ENCODE data around the gene MARCHF3.
"Not testable (repeated sequence)": the region's sequence is repeated elsewhere in the genome, so short reads cannot be mapped to it uniquely, and the experiment has no call there.

The MARCHF3 gene

GRCh38 chr5:126961128-126961527, 69.2 kb downstream of the MARCHF3 start:
- no peak overlapping the region for H3K4me3 ChIP-seq (ENCODE audit: low read depth, low read length)

DNA sequence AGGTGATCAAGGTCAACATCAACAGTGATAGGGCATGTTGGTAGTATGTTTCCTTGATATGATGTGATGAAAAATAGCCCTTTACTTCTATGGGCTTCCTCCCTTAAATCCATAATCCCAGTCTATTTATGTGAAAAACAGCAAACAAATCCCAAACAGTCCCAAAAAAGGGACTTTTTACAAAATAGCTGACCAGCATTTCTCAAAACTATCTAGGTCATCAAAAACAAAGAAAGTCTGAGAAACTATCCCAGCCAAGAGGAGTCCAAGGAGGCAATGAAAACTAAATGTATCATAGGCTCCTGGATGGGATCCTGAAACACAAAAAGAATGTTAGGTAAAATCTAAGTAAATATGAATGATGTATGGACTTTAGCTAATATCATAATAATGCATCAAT, 71.2 kb downstream of the MARCHF3 start:
- H3K4me3 ChIP-seq (ENCODE audit: low read depth, low read length) = no peak overlapping the region

- no peak overlapping the region for H3K4me3 ChIP-seq (ENCODE audit: low read depth, low read length)
These were observed 73.4 kb downstream of the MARCHF3 start for GRCh38 chr5:126956991-126957390.

DNA sequence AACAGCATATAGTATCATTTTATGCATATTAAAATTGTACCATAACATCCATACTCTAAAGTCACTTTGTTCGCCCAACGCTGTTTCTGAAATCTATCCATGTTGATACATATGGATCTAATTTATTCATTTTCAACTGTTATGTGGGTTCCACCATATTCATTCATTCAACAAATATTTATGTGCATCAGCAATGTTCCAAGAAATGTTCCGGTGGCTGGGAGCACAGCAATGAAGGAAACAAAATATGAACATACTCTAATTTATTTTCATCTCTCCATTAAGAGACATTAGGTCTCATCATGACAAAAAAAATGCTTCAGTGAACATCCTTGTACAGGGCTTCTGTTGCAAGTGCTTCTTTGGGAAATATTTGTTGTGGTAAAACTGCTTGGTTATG, 75.4 kb downstream of the MARCHF3 start:
- H3K4me3 ChIP-seq (ENCODE audit: low read depth, low read length) = no peak overlapping the region

GRCh38 chr5:126953640-126954039, 76.7 kb downstream of the MARCHF3 start:
- H3K4me3 ChIP-seq (ENCODE audit: low read depth, low read length) = no peak overlapping the region

GRCh38 chr5:126949475-126949874, 80.9 kb downstream of the MARCHF3 start:
- H3K4me3 ChIP-seq (ENCODE audit: low read depth, low read length) = no peak overlapping the region

GRCh38 chr5:126948453-126948852, 81.9 kb downstream of the MARCHF3 start:
- no peak overlapping the region for H3K4me3 ChIP-seq (ENCODE audit: low read depth, low read length)

DNA sequence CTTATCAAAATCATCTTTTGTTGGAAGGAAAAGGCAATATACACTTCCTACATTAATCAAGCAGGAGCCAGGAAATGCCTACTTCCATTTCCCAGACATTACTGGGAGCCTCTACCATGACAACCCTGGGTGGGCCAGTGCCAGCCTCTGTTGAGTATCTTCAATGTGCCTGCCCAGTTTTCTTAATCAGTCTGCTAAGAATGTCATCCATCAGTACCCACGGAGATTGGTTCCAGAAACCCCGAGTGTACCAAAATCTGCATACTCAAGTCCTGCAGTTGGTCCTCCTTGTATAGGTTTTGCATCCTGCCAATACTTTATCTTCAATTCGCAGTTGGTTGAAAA, 82.4 kb downstream of the MARCHF3 start:
- H3K4me3 ChIP-seq (ENCODE audit: low read depth, low read length) = no peak overlapping the region

DNA sequence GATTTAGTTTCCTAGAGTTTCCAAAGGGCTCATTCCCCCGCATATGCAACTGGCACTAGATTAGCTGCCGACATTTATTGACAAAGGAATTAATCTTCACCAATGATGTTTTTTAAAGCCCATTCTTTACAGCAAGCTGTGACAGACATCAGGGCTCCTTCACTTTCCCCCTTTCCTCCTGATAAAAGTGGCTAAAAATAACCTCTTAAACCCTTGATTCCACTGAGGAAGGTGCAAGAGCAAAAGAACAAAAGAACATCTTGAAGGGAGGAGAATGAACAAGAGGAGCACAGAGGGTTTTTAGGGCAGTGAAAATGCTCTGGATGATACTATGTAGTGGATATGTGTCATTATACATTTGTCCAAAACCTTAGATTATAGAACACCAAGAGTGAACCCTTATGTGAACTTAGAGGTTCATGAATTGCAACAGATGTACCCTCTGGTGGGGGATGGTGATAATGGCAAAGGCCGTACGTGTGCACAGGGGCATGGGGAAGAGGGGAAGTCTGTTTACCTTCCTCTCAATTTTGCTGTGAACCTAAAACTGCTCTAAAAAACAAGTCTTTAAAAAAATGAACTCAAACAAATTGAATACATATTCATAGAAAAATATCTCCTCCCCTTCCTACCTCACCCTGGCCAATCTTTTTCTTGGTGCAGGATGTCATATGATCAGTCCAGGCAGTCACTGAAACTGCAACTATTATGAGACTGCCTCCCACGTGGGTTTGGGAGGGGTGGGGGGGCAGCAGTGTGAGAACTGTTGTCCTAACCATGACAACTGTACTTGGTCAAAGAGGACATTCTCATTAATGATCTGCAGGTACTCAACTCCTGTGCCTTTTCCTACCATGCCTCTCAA, 83.0 kb downstream of the MARCHF3 start:
- H3K4me3 ChIP-seq (ENCODE audit: low read depth, low read length) = no peak overlapping the region

DNA sequence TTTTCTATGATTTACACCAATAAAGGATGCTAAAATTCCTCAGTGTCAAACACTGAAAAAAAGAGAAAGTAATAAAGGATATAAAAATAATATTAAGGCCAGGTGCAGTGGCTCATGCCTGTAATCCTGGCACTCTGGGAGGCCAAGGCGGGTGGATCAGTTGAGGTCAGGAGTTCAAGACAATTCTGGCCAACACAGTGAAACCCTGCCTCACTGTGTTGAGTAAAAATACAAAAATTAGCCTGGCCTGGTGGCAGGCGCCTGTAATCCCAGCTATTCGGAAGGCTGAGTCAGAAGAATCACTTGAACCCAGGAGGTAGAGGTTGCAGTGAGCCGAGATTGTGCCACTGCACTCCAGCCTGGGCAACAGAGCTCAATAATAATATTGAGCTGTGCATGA, 87.5 kb downstream of the MARCHF3 start:
- H3K4me3 ChIP-seq (ENCODE audit: low read depth, low read length) = not testable (repeated sequence)

DNA sequence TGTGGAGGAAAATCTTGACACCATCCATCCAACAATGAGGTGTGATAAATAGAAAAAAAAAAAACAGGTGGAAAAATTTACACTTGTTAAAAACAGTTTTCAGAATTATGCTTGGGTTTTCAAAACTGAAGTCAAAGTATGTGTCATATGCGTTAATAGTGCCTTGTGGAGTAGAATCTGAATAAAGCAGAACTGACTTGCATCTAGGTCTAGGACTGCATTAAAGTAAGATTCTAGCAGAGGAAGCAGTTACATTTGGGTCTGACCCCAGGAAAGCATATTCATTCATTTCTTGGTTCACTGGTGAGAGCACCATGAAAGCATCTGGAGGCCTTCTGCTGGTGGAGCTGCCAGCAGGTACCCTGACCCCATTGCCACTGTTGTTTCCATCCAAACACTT, 89.0 kb downstream of the MARCHF3 start:
- no peak overlapping the region for H3K4me3 ChIP-seq (ENCODE audit: low read depth, low read length)

GRCh38 chr5:126939887-126940286, 90.5 kb downstream of the MARCHF3 start:
- no peak overlapping the region for H3K4me3 ChIP-seq (ENCODE audit: low read depth, low read length)

GRCh38 chr5:126938466-126938865, 91.9 kb downstream of the MARCHF3 start:
- no peak overlapping the region for H3K4me3 ChIP-seq (ENCODE audit: low read depth, low read length)

GRCh38 chr5:126937771-126938170, 92.6 kb downstream of the MARCHF3 start:
- H3K4me3 ChIP-seq (ENCODE audit: low read depth, low read length) = no peak overlapping the region

DNA sequence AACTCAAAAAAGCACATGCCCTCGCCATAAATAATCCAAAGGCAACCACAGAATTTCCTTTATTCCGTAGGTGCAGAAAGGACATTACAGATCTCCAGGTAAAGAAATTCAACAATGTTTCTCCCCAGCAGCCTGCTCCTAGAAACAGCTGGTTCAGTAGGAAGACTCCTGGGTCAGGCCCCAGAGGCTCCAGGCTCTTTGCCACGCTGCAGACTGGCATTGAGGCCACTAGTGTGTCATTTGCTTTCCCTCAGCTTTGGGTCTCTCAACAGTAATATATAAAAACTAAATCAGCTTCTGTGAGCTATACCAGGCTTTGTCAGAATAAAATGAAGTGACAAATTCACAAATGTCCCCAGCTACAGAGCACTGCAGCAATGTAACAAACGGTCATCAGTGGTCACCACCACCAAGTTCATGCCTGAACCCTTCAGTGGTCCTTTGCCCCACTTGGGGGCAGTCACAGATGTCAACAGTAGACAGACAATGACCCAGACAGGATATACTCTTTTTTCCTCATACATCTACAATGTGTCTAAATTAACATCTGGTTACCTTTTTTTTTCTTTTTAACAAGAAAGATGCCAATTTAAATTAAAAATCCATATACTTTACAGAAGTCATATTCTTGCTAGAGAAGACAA, 93.5 kb downstream of the MARCHF3 start:
- no peak overlapping the region for H3K4me3 ChIP-seq (ENCODE audit: low read depth, low read length)

DNA sequence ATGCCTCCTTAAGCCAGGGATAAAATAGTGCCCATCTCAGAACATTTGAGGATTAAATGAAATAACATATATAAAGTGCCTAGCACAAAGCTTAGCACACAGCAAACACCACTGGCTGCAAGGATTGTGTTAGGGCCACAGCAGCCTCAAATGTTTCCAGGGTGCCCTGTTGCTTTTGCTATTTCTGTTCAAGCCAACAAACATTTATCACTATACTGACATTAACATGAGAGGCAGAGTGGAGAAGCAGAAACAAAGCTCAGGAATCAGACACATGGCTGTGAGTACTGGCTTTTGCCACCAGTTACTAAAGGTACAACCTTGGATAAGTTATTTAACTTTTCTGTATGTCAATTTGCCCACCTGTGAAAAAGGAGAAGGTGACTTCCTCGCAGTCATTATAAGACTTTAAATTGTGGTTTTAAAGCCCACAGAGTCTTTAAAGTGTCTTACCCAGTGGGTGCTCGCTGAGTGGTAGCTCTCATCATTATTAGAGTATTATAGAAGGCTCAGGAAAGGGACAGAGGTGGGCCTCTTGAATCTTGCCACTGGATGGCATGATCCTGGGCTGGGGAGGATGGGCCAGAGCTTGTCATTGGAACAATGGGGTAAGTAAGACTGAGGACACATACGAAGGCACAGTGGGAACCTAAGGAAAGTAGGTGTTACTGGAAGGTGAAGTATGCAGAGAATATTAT, 98.2 kb downstream of the MARCHF3 start:
- no peak overlapping the region for H3K4me3 ChIP-seq (ENCODE audit: low read depth, low read length)

DNA sequence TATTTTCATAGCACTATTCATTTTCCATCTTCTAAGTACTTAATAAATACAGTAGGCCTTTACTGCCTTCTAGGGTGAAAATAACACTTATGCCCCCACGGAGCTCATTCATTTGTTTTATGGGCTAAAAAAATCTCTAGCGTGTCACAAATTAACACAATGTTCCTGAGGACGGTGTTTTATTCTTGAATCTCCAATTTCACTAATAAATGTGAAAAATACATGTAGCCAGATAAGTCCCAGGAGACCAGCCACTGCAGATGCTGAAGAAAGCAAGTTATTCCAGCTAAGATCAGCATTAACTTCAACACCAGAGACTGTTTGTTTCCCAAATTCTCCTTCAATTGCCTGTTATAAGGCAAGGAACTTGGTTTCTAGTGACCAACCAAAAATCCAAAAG, 102.3 kb downstream of the MARCHF3 start:
- no peak overlapping the region for H3K4me3 ChIP-seq (ENCODE audit: low read depth, low read length)

- H3K4me3 ChIP-seq (ENCODE audit: low read depth, low read length) = no peak overlapping the region
These were observed 102.9 kb downstream of the MARCHF3 start for GRCh38 chr5:126927429-126927828.

DNA sequence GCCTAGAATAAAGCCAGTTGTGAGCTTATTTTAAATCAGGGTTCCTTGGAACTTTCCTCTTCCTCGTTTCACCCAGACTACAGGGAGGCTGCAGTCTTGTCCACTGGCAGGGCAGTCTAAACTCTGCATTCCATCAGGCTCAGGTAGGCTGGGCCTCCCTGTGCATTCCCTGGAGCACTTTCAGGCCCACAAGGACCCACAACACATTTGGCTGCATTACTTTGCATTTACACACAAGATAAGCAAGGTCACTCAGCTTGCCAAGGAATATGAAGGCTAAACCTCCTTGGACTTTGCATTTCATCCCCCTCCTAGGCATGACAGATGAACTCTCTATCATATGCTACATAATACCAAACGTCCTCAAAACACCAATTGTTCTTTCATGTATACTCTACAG, 104.2 kb downstream of the MARCHF3 start:
- H3K4me3 ChIP-seq (ENCODE audit: low read depth, low read length) = no peak overlapping the region

GRCh38 chr5:126925482-126925881, 104.9 kb downstream of the MARCHF3 start:
- no peak overlapping the region for H3K4me3 ChIP-seq (ENCODE audit: low read depth, low read length)

DNA sequence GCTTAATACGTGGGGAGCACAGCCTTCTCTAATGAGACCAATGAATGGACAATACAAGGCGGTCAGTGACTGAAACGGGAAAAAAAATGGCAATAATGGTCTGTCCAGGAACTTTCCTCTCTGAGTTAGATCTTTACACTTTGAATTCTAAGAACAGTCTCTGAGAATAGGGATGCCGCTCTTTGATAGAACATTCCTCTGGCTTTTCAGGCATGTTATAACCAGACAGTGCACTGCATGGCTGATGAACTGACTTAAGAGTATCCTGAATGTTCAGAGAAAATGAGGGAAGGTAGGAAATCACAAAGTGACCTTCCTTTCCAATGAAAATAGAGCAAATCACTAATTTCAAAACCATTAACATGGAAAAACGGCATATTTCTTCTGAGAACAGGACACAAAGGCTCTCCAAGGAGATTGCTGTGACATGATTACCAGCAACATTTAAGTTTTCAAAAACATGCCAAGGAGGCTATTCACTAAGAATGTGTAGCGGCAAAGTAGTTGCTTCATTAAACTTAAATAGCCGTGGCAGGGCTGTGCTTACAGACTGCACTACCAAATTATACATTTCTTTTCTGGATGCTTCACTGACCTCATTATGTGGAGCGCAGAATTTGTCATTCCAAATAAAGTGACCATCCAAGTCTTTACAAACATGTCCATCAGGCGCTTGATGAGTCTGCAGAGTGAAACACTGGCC, 105.9 kb downstream of the MARCHF3 start:
- no peak overlapping the region for H3K4me3 ChIP-seq (ENCODE audit: low read depth, low read length)

Data from iPS-11a (cell line).